Measurements from ENCODE around the gene PRKCZ. TPM values are rescaled to one million over a fixed set of nuclear protein-coding genes. Genes with fewer than 3 reads are reported as not detected.

PRKCZ gene
- total and polyA plus RNA-seq, 2 of the 4 experiments (the other 2 are of a cell fraction), result 2.0 to 3.5 TPM

DNA sequence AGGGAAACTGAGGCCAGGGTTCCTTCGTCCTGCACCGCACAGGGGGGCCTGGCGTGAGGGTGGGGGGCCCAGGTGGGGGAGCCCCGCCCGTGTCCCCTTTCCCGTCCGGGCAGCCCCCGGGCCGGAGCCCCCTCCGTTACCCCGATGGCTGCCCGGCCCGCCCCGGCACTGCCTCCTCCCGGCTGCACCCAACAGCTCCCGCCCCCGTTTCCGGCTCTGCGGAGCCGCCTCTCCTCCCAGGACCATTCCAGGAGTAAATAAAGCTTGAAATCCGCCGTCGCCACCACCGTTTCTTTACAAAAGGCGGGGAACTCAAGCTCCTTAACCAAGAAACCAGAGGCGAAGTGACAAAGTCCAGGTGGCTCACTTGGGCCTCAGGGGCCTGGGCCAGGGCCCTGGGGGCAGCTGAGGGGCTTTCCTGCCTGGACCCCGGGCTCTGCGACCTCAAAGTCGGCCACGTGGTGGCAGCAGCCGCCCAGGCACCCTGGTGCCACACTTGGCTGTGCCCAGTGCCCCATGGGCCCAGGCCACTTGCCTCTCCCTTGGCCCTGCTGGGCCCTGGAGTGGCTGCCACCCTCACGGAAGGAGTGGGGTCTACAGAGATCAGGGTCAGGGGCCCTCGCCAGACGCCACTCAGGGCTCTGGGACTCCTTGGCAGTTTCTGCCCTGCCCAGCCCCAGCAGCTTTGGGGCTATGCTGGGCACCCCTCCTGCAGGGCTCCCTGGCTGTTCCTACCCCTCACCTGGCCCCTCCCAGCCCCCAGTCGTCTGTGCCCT, 144.9 kb downstream of the PRKCZ start (continued):
- TF ChIP-seq, protein P1, sequence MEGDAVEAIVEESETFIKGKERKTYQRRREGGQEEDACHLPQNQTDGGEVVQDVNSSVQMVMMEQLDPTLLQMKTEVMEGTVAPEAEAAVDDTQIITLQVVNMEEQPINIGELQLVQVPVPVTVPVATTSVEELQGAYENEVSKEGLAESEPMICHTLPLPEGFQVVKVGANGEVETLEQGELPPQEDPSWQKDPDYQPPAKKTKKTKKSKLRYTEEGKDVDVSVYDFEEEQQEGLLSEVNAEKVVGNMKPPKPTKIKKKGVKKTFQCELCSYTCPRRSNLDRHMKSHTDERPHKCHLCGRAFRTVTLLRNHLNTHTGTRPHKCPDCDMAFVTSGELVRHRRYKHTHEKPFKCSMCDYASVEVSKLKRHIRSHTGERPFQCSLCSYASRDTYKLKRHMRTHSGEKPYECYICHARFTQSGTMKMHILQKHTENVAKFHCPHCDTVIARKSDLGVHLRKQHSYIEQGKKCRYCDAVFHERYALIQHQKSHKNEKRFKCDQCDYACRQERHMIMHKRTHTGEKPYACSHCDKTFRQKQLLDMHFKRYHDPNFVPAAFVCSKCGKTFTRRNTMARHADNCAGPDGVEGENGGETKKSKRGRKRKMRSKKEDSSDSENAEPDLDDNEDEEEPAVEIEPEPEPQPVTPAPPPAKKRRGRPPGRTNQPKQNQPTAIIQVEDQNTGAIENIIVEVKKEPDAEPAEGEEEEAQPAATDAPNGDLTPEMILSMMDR (conservative IDR thresholded peaks at IDR 0.05; ENCODE audit: low read depth, low read length), result peak; percentile 93

DNA sequence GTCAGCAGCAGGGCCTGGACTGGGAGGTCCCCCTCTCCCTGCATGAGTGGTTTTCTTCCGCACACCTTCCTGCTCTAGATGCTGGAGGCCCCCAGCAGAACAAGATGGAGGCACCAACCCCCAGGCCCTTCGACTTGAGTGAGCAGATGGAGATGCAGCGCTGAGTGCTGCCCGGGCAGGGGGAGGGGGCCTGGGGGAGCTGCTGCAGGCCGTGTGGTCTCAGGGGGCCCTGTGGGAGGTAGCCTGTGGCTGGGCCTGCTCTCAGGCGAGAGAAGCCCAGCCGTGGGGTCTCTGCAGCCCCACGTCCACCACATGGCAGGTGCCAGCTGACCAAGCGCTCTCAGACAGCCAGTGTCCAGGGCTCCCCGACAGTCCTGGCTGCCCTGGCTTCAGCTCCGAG, 145.6 kb downstream of the PRKCZ start:
- WGBS, 2 experiments (ENCODE audit: extremely low coverage in 2 of 2, insufficient read length in 1 of 2), result 100% methylated on average over 1 of the region's 11 CpGs; no CpG with 5 or more reads in 1 of the 2 experiments
- peak overlapping the region; percentile 80 for H2AK9ac ChIP-seq (replicated peaks; ENCODE audit: low read depth, low read length, poor library complexity)
- no peak overlapping the region for H3K56ac ChIP-seq (ENCODE audit: extremely low read depth, insufficient read depth, low read length)
- peak overlapping the region; percentile 1 for H2BK5ac ChIP-seq (ENCODE audit: low read depth, low read length, poor library complexity, severe bottlenecking)
- no peak overlapping the region for H3K4me2 ChIP-seq (ENCODE audit: low read depth, low read length)
- H4K91ac ChIP-seq (ENCODE audit: insufficient read depth, low read depth, low read length), result no peak overlapping the region; the same call in 1 of the 2 replicates
- H3K9me3 ChIP-seq (ENCODE audit: control insufficient read depth, insufficient read depth, low read length), result no peaks in the 10 kb centered on the region
- DNase-seq (no peak), ATAC-seq (ENCODE audit: low read depth) (no peak)
- intact Hi-C loops (cut with micrococcal nuclease), result loop anchor here (1.0 to 5.0 kb wide), 2 partner anchors 117 to 186 kb away; no protein-coding TSS in a partner anchor
- CTCF ChIA-PET, result interaction anchor here (2.4 kb wide), 1 partner anchor 186 kb away, joined by 51 read pairs; no protein-coding TSS in a partner anchor
- dilution Hi-C loops (cut with HindIII; ENCODE audit: low sequenced_read_pairs, unreplicated experiment), result no loop called here
- no peaks in the 10 kb centered on the region for H3K27me3 ChIP-seq (ENCODE audit: control insufficient read depth, insufficient read depth, low read length)
- no peak overlapping the region for H3K9ac ChIP-seq (ENCODE audit: low read depth, low read length)
- no peak overlapping the region for H3K23ac ChIP-seq (ENCODE audit: low read depth, low read length)
- BruUV-seq (replicated peaks), result no TSS peak
- H2AK5ac ChIP-seq (ENCODE audit: low read depth, low read length), result 0 out of 2 replicates have a peak overlapping the region, but pooled peaks have one; percentile 69
- POLR2A ChIA-PET (ENCODE audit: unreplicated experiment), result no interaction called here
- H3K36me3 ChIP-seq (ENCODE audit: control insufficient read depth, insufficient read depth, low read length), result no peaks in the 10 kb centered on the region; the same call in 1 of the 2 replicates
- no peak overlapping the region for H3K4me3 ChIP-seq (ENCODE audit: insufficient read depth, low read depth, low read length)
- in situ Hi-C loops (cut with MboI; ENCODE audit: low sequenced_read_pairs), result loop anchor here (5.0 to 25.0 kb wide), 2 partner anchors 37 to 342 kb away; partner anchors contain the start of genes HES5 and PANK4
- H3K27ac ChIP-seq (ENCODE audit: insufficient read depth, low read length), result peak overlapping the region; percentile 95
- no peak overlapping the region for H3K18ac ChIP-seq (ENCODE audit: low read depth, low read length)
- peaks cover 28% of the 10 kb centered on the region for H3K4me1 ChIP-seq (ENCODE audit: control insufficient read depth, insufficient read depth, low read length)
- peak overlapping the region; percentile 98; the same call in 1 of the 2 replicates for H3K4ac ChIP-seq (ENCODE audit: low read depth, low read length)
- H3K14ac ChIP-seq (replicated peaks; ENCODE audit: low read depth, low read length), result no peak overlapping the region
- H4K5ac ChIP-seq (ENCODE audit: low read depth, low read length), result no peak overlapping the region; the same call in 1 of the 2 replicates
- H2BK15ac ChIP-seq (ENCODE audit: low read depth, low read length), result no peak overlapping the region
- peaks cover 4 to 47% of the 10 kb centered on the region in 2 experiments; a peak in 3 of 4 replicates for H3K79me1 ChIP-seq (ENCODE audit: low read depth in 1 of 2, low read length in 2 of 2)
- H4K8ac ChIP-seq (ENCODE audit: low read depth in 2 of 2, low read length in 2 of 2), result peak overlapping the region; percentile 22 to 37; a peak in 1 of 4 replicates
- no peak overlapping the region for H2BK20ac ChIP-seq (ENCODE audit: low read depth, low read length)
- no peak overlapping the region for H2BK120ac ChIP-seq (ENCODE audit: low read depth, low read length)
- H4K20me1 ChIP-seq (ENCODE audit: insufficient read depth, low read length), result no peaks in the 10 kb centered on the region
- H2AFZ ChIP-seq (replicated peaks; ENCODE audit: low read length, poor library complexity), result peak overlapping the region; percentile 97
- H3K9me1 ChIP-seq (ENCODE audit: insufficient read depth, low read length), result 0 out of 2 replicates have a peak, but pooled peaks cover 2% of the 10 kb centered on the region
- TF ChIP-seq RAD21 (IDR thresholded peaks at IDR 0.05; ENCODE audit: low read length) (no peak), CHD1 (IDR thresholded peaks at IDR 0.05; ENCODE audit: low read depth, low read length) (no peak), MXI1 (IDR thresholded peaks at IDR 0.05; ENCODE audit: borderline replicate concordance, low read depth, low read length) (no peak), BHLHE40 (IDR thresholded peaks at IDR 0.05; ENCODE audit: low read depth, low read length) (no peak), CEBPB (IDR thresholded peaks at IDR 0.05; ENCODE audit: low read depth, low read length) (no peak), MAFK (IDR thresholded peaks at IDR 0.05; ENCODE audit: low read depth, low read length) (no peak), POLR2A (IDR thresholded peaks at IDR 0.05; ENCODE audit: low read depth, low read length) (no peak), FOS (IDR thresholded peaks at IDR 0.05; ENCODE audit: low read depth, low read length) (no peak), MAZ (IDR thresholded peaks at IDR 0.05; ENCODE audit: borderline replicate concordance, low read depth, low read length) (no peak), RCOR1 (IDR thresholded peaks at IDR 0.05; ENCODE audit: insufficient replicate concordance, low read length) (no peak)
- TF ChIP-seq, protein P2, sequence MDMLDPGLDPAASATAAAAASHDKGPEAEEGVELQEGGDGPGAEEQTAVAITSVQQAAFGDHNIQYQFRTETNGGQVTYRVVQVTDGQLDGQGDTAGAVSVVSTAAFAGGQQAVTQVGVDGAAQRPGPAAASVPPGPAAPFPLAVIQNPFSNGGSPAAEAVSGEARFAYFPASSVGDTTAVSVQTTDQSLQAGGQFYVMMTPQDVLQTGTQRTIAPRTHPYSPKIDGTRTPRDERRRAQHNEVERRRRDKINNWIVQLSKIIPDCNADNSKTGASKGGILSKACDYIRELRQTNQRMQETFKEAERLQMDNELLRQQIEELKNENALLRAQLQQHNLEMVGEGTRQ (IDR thresholded peaks at IDR 0.05; ENCODE audit: low read depth, low read length), result no peak
